Measurements from ENCODE around the gene ZBTB20. TPM values are rescaled to one million over a fixed set of nuclear protein-coding genes. Genes with fewer than 3 reads are reported as not detected.

The ZBTB20 gene
- polyA plus RNA-seq, 3 donors: 1.3 to 3.2 (median 2.0) TPM

- no peaks in the 10 kb centered on the region for H4K20me1 ChIP-seq (ENCODE audit: insufficient read depth, low read length)
- peaks cover 0 to 3% of the 10 kb centered on the region in 2 donors for H3K36me3 Mint-ChIP-seq
Measured at GRCh38 chr3:114668099-114668498, 479.0 kb downstream of the ZBTB20 start.

GRCh38 chr3:114666623-114667022 is 480.5 kb downstream of the ZBTB20 start:
- no CpG with 5 or more reads among the region's 3 CpGs for WGBS (ENCODE audit: insufficient coverage)
- Mint-ChIP-seq H3K27me3 (ENCODE audit: low read depth in 3 of 3) (no peaks in the 10 kb centered on the region), H3K4me3 (no peak overlapping the region)

More at GRCh38 chr3:114668099-114668498, 479.0 kb downstream of the ZBTB20 start:
- DNase-seq: no peak
- Histone ChIP-seq H2AFZ (ENCODE audit: insufficient read depth, low read depth, low read length, poor library complexity, severe bottlenecking) (no peak overlapping the region), H3K4me2 (replicated peaks; ENCODE audit: extremely low read depth, low read length, poor library complexity, severe bottlenecking) (no peak overlapping the region), H3K27ac (ENCODE audit: low read depth in 1 of 2, low read length in 2 of 2) (no peak overlapping the region), H3K79me2 (ENCODE audit: insufficient read depth, low read length) (no peaks in the 10 kb centered on the region), H3K9ac (ENCODE audit: insufficient read depth, low read length, poor library complexity, severe bottlenecking) (no peak overlapping the region), H3K4me1 (ENCODE audit: control insufficient read depth in 1 of 2, insufficient read depth in 2 of 2, low read length in 2 of 2) (no peaks in the 10 kb centered on the region), H3K9me3 (replicated peaks in 1 of 2; ENCODE audit: control insufficient read depth in 1 of 2, insufficient read depth in 1 of 2, low read length in 2 of 2) (no peaks in the 10 kb centered on the region), H3K27me3 (ENCODE audit: control insufficient read depth in 2 of 2, insufficient read depth in 2 of 2, low read length in 2 of 2) (no peaks in the 10 kb centered on the region), H3K36me3 (replicated peaks in 1 of 2; ENCODE audit: control insufficient read depth in 1 of 2, insufficient read depth in 2 of 2, low read length in 2 of 2) (no peaks in the 10 kb centered on the region), H3K4me3 (replicated peaks in 1 of 3; ENCODE audit: low read depth in 2 of 3, low read length in 3 of 3) (no peak overlapping the region)
- peaks cover 0 to 5% (median 0%) of the 10 kb centered on the region in 7 donors for H3K9me3 Mint-ChIP-seq
- no peaks in the 10 kb centered on the region for H3K27me3 Mint-ChIP-seq (ENCODE audit: low read depth in 3 of 3)
- WGBS (ENCODE audit: insufficient coverage): no CpG with 5 or more reads among the region's 2 CpGs
- H3K4me3 Mint-ChIP-seq: no peak overlapping the region
- intact Hi-C loops (cut with micrococcal nuclease): no loop called here
- H3K27ac Mint-ChIP-seq: no peak overlapping the region
- no peaks in the 10 kb centered on the region for H3K4me1 Mint-ChIP-seq
- TF ChIP-seq CTCF (IDR thresholded peaks at IDR 0.05): no peak

More at GRCh38 chr3:114666623-114667022, 480.5 kb downstream of the ZBTB20 start:
- TF ChIP-seq CTCF (IDR thresholded peaks at IDR 0.05): no peak
- Histone ChIP-seq H3K9me3 (replicated peaks in 1 of 2; ENCODE audit: control insufficient read depth in 1 of 2, insufficient read depth in 1 of 2, low read length in 2 of 2) (no peaks in the 10 kb centered on the region), H3K79me2 (ENCODE audit: insufficient read depth, low read length) (no peaks in the 10 kb centered on the region), H3K36me3 (replicated peaks in 1 of 2; ENCODE audit: control insufficient read depth in 1 of 2, insufficient read depth in 2 of 2, low read length in 2 of 2) (no peaks in the 10 kb centered on the region), H2AFZ (ENCODE audit: insufficient read depth, low read depth, low read length, poor library complexity, severe bottlenecking) (no peak overlapping the region), H3K4me3 (replicated peaks in 1 of 3; ENCODE audit: low read depth in 2 of 3, low read length in 3 of 3) (no peak overlapping the region), H3K27ac (ENCODE audit: low read depth in 1 of 2, low read length in 2 of 2) (no peak overlapping the region), H4K20me1 (ENCODE audit: insufficient read depth, low read length) (no peaks in the 10 kb centered on the region), H3K4me2 (replicated peaks; ENCODE audit: extremely low read depth, low read length, poor library complexity, severe bottlenecking) (no peak overlapping the region), H3K4me1 (ENCODE audit: control insufficient read depth in 1 of 2, insufficient read depth in 2 of 2, low read length in 2 of 2) (no peaks in the 10 kb centered on the region), H3K9ac (ENCODE audit: insufficient read depth, low read length, poor library complexity, severe bottlenecking) (no peak overlapping the region), H3K27me3 (ENCODE audit: control insufficient read depth in 2 of 2, insufficient read depth in 2 of 2, low read length in 2 of 2) (no peaks in the 10 kb centered on the region)
- Mint-ChIP-seq H3K27ac (no peak overlapping the region), H3K4me1 (no peaks in the 10 kb centered on the region), H3K36me3 (peaks cover 0 to 3% of the 10 kb centered on the region in 2 donors), H3K9me3 (peaks cover 0 to 5% (median 0%) of the 10 kb centered on the region in 7 donors)
- intact Hi-C loops (cut with micrococcal nuclease): no loop called here
- DNase-seq: no peak

Data from CD14-positive monocyte (primary cell).